NCI-H1694 treated with DMSO at 0.1 percent for 48 hours (cell line): Measurements from ENCODE around the gene TIMP1.

Source experiments
- DNase-seq: peaks from one replicate; lab custom pipeline; 2025; lab: John Stamatoyannopoulos, UW

The TIMP1 gene

GRCh38 chrX:47573341-47574075 is 8.7 kb upstream of the TIMP1 start:
- DNase-seq = no peak

GRCh38 chrX:47574076-47574546 is 8.1 kb upstream of the TIMP1 start:
- no peak for DNase-seq

GRCh38 chrX:47574547-47575301 is 7.5 kb upstream of the TIMP1 start:
- no peak for DNase-seq

- DNase-seq = no peak
These were observed 6.0 kb upstream of the TIMP1 start for GRCh38 chrX:47576021-47576898.

GRCh38 chrX:47577424-47577823 is 4.8 kb upstream of the TIMP1 start:
- no peak for DNase-seq

- DNase-seq = no peak
These were observed 4.3 kb upstream of the TIMP1 start for GRCh38 chrX:47577901-47578300.

GRCh38 chrX:47578692-47579091 is 3.5 kb upstream of the TIMP1 start:
- no peak for DNase-seq

- DNase-seq = no peak
These were observed 2.7 kb upstream of the TIMP1 start for GRCh38 chrX:47579537-47579936.

- DNase-seq = no peak
These were observed 1.1 kb downstream of the TIMP1 start for GRCh38 chrX:47583240-47583861.

GRCh38 chrX:47584714-47585113 is 2.5 kb downstream of the TIMP1 start:
- DNase-seq = no peak

GRCh38 chrX:47585273-47585672 is 3.0 kb downstream of the TIMP1 start:
- no peak for DNase-seq

GRCh38 chrX:47586043-47586787 is 4.0 kb downstream of the TIMP1 start:
- no peak for DNase-seq

GRCh38 chrX:47587091-47587891 is 5.1 kb downstream of the TIMP1 start:
- no peak for DNase-seq

GRCh38 chrX:47587906-47588735 is 5.9 kb downstream of the TIMP1 start:
- no peak for DNase-seq

- DNase-seq = no peak
These were observed 8.7 kb downstream of the TIMP1 start for GRCh38 chrX:47590984-47591383.

GRCh38 chrX:47593522-47593921 is 11.3 kb downstream of the TIMP1 start:
- DNase-seq = no peak

GRCh38 chrX:47595716-47596251 is 13.5 kb downstream of the TIMP1 start:
- no peak for DNase-seq

- no peak for DNase-seq
These were observed 14.0 kb downstream of the TIMP1 start for GRCh38 chrX:47596256-47596655.

- DNase-seq = no peak
These were observed 15.0 kb downstream of the TIMP1 start for GRCh38 chrX:47597222-47597621.
